ENCODE data around the gene ACTN1.

ACTN1 gene

DNA sequence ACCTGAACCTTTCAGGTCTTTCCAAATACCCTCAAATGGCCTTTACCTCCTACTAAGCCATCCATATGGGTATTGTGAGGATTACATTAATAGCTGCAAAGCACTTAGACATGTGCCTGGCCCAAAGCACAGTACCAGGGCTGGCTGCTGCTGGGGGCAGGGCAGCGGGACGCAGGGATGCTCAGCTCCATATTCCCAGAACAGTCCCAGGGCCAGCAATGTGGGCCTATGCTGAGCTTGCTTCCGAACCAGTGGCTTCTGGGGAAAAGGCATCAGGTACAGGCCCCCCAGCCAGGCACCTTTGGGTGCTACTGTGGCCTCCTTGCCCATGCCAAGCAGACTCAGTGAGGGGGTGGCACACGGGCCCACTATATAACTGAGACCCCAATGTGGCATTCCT, 10.4 kb downstream of the ACTN1 start:
- peaks cover 100% of the 10 kb centered on the region for H3K36me3 ChIP-seq (ENCODE audit: low read depth)
- peak overlapping the region; percentile 98 for H3K27ac ChIP-seq (ENCODE audit: poor library complexity, severe bottlenecking)
- no peak overlapping the region for H3K4me3 ChIP-seq (ENCODE audit: severe bottlenecking)
- TF ChIP-seq, protein P1, sequence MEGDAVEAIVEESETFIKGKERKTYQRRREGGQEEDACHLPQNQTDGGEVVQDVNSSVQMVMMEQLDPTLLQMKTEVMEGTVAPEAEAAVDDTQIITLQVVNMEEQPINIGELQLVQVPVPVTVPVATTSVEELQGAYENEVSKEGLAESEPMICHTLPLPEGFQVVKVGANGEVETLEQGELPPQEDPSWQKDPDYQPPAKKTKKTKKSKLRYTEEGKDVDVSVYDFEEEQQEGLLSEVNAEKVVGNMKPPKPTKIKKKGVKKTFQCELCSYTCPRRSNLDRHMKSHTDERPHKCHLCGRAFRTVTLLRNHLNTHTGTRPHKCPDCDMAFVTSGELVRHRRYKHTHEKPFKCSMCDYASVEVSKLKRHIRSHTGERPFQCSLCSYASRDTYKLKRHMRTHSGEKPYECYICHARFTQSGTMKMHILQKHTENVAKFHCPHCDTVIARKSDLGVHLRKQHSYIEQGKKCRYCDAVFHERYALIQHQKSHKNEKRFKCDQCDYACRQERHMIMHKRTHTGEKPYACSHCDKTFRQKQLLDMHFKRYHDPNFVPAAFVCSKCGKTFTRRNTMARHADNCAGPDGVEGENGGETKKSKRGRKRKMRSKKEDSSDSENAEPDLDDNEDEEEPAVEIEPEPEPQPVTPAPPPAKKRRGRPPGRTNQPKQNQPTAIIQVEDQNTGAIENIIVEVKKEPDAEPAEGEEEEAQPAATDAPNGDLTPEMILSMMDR (IDR thresholded peaks at IDR 0.05; ENCODE audit: poor library complexity, severe bottlenecking) = no peak
- no peak for DNase-seq (ENCODE audit: low spot score)
- no peaks in the 10 kb centered on the region for H3K9me3 ChIP-seq (ENCODE audit: severe bottlenecking)
- no peak for ATAC-seq (ENCODE audit: low read depth)
- H3K4me1 ChIP-seq (ENCODE audit: insufficient read depth, poor library complexity, severe bottlenecking) = peaks cover 100% of the 10 kb centered on the region
- H3K27me3 ChIP-seq (ENCODE audit: insufficient read depth, poor library complexity, severe bottlenecking) = no peaks in the 10 kb centered on the region

DNA sequence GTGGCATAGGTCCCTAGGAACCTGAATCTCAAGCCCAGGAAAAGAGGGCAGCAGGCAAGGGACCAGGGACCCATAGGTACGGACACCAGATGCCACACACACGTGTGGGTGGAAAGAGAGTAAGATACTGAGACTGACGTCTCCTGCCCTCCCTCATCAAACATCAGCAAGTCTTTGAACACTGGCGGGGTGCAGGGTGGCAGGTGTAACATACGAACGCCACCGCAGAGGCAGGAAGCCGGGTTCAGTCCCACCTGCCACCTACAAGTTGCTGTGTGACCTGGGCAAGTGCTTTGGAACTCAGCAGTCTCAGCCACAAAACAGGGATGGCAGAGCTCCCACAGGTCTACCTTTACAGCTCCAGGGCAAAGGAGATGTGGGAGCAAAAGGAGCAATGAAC, 11.1 kb downstream of the ACTN1 start:
- H3K27ac ChIP-seq (ENCODE audit: poor library complexity, severe bottlenecking) = peak overlapping the region; percentile 98
- no peaks in the 10 kb centered on the region for H3K27me3 ChIP-seq (ENCODE audit: insufficient read depth, poor library complexity, severe bottlenecking)
- ATAC-seq (ENCODE audit: low read depth) = no peak
- H3K4me3 ChIP-seq (ENCODE audit: severe bottlenecking) = no peak overlapping the region
- H3K36me3 ChIP-seq (ENCODE audit: low read depth) = peaks cover 100% of the 10 kb centered on the region
- TF ChIP-seq, protein P1 (IDR thresholded peaks at IDR 0.05; ENCODE audit: poor library complexity, severe bottlenecking) = no peak
- DNase-seq (ENCODE audit: low spot score) = no peak
- H3K4me1 ChIP-seq (ENCODE audit: insufficient read depth, poor library complexity, severe bottlenecking) = peaks cover 100% of the 10 kb centered on the region
- H3K9me3 ChIP-seq (ENCODE audit: severe bottlenecking) = no peaks in the 10 kb centered on the region

- H3K4me3 ChIP-seq (ENCODE audit: severe bottlenecking) = no peak overlapping the region
- peaks cover 100% of the 10 kb centered on the region for H3K36me3 ChIP-seq (ENCODE audit: low read depth)
- TF ChIP-seq, protein P1 (IDR thresholded peaks at IDR 0.05; ENCODE audit: poor library complexity, severe bottlenecking) = no peak
- H3K9me3 ChIP-seq (ENCODE audit: severe bottlenecking) = no peaks in the 10 kb centered on the region
- no peak for ATAC-seq (ENCODE audit: low read depth)
- DNase-seq (ENCODE audit: low spot score) = no peak
- H3K27me3 ChIP-seq (ENCODE audit: insufficient read depth, poor library complexity, severe bottlenecking) = no peaks in the 10 kb centered on the region
- H3K4me1 ChIP-seq (ENCODE audit: insufficient read depth, poor library complexity, severe bottlenecking) = peaks cover 100% of the 10 kb centered on the region
- peak overlapping the region; percentile 98 for H3K27ac ChIP-seq (ENCODE audit: poor library complexity, severe bottlenecking)
Measured at GRCh38 chr14:68967459-68967940, 11.6 kb downstream of the ACTN1 start.

GRCh38 chr14:68966872-68967301, 12.2 kb downstream of the ACTN1 start:
- H3K27me3 ChIP-seq (ENCODE audit: insufficient read depth, poor library complexity, severe bottlenecking) = no peaks in the 10 kb centered on the region
- H3K4me1 ChIP-seq (ENCODE audit: insufficient read depth, poor library complexity, severe bottlenecking) = peaks cover 100% of the 10 kb centered on the region
- no peaks in the 10 kb centered on the region for H3K9me3 ChIP-seq (ENCODE audit: severe bottlenecking)
- ATAC-seq (ENCODE audit: low read depth) = no peak
- TF ChIP-seq, protein P1 (IDR thresholded peaks at IDR 0.05; ENCODE audit: poor library complexity, severe bottlenecking) = no peak
- peak overlapping the region; percentile 98 for H3K27ac ChIP-seq (ENCODE audit: poor library complexity, severe bottlenecking)
- no peak overlapping the region for H3K4me3 ChIP-seq (ENCODE audit: severe bottlenecking)
- DNase-seq (ENCODE audit: low spot score) = no peak
- peaks cover 97% of the 10 kb centered on the region for H3K36me3 ChIP-seq (ENCODE audit: low read depth)

DNA sequence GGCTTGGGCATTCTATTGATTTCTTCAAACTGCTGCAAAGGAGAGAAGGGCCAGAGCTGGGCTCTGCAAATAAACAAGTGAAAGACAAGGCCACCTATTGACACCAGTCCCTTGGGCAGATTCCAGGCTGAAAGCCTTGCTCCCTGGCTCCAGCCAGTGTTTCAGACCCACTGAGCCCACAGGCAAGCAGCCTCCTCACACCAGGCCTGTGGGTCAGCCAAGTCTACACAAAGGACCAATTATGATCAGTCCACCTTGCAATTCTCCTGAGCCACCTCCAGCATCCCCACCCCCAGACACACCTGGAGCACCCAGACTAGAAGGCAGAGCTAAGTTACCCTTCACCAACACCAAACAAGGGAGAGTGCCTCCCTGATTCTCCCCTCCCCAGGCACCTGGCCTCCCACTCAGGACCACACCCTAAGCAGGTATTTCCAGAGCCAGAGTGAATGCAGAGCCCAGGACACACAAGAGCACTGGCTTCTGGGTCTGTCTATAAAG, 13.8 kb downstream of the ACTN1 start:
- H3K27me3 ChIP-seq (ENCODE audit: insufficient read depth, poor library complexity, severe bottlenecking) = no peaks in the 10 kb centered on the region
- H3K27ac ChIP-seq (ENCODE audit: poor library complexity, severe bottlenecking) = peak overlapping the region; percentile 98
- no peak overlapping the region for H3K4me3 ChIP-seq (ENCODE audit: severe bottlenecking)
- DNase-seq (ENCODE audit: low spot score) (no peak), ATAC-seq (ENCODE audit: low read depth) (peak; percentile 26)
- H3K36me3 ChIP-seq (ENCODE audit: low read depth) = peaks cover 97% of the 10 kb centered on the region
- TF ChIP-seq, protein P1 (IDR thresholded peaks at IDR 0.05; ENCODE audit: poor library complexity, severe bottlenecking) = no peak
- H3K4me1 ChIP-seq (ENCODE audit: insufficient read depth, poor library complexity, severe bottlenecking) = peaks cover 100% of the 10 kb centered on the region
- H3K9me3 ChIP-seq (ENCODE audit: severe bottlenecking) = no peaks in the 10 kb centered on the region
